Measurements from ENCODE around the gene SCRG1. TPM values are rescaled to one million over a fixed set of nuclear protein-coding genes. Genes with fewer than 3 reads are reported as not detected.

The SCRG1 gene
- total RNA-seq, 2 experiments from 2014 or later, result not detected

- H3K27me3 Mint-ChIP-seq, result peaks cover 3% of the 10 kb centered on the region
- peaks cover 38% of the 10 kb centered on the region for H3K36me3 Mint-ChIP-seq
- CTCF ChIA-PET, result interaction anchor here (0.8 to 7.1 kb wide), 7 partner anchors 10 to 321 kb away, joined by 3 to 55 read pairs (median 3); partner anchors contain the start of gene SAP30
- peaks cover 27% of the 10 kb centered on the region for H3K4me1 Mint-ChIP-seq
- DNase-seq (peak; percentile 83), ATAC-seq (peak; percentile 41)
- H3K9me3 Mint-ChIP-seq (ENCODE audit: low read depth), result no peaks in the 10 kb centered on the region
- H3K4me3 Mint-ChIP-seq, result peak overlapping the region; percentile 87
- H3K27ac Mint-ChIP-seq, result peak overlapping the region; percentile 98
Observed at GRCh38 chr4:173334891-173335752, 63.8 kb downstream of the SCRG1 start.

Other genes with a start within 250 kb of the SCRG1 start
- 10 to 100 TPM; 16.8 to 17.8 TPM for gene GALNT7, start 230.3 kb downstream of the SCRG1 start, total RNA-seq
- gene HMGB2, start 64.8 kb downstream of the SCRG1 start, total RNA-seq, result 100 to 1,000 TPM; 646 to 837 TPM
- gene SAP30, start 28.2 kb downstream of the SCRG1 start, total RNA-seq, result 10 to 100 TPM; 32.7 to 34.0 TPM
- gene HAND2, start 131.1 kb upstream of the SCRG1 start, total RNA-seq, result not detected

Data from activated CD8-positive, alpha-beta memory T cell treated with anti-CD3 and anti-CD28 coated beads, Interleukin-2, amount 10 ng/mL, durations not matched to agents 7 days and 5 days (primary cell).